HT1080 (cell line): ENCODE results near the gene SWSAP1. TPM values are rescaled to one million over a fixed set of nuclear protein-coding genes. Genes with fewer than 3 reads are reported as not detected.
"Not testable (repeated sequence)": the region's sequence is repeated elsewhere in the genome, so short reads cannot be mapped to it uniquely, and the experiment has no call there.

Experiments
- DNase-seq: peaks from one replicate; pipeline ENCODE4 v3.0.0-alpha.2; 2015; ENCODE audit warnings: low read depth
- total RNA-seq: library from RNA; depleted of rRNA; stranded (reverse); fragments of >200 nt; shearing (Covaris generic); gene quantifications from 2 replicates; pipeline ENCODE4 v1.2.3, GENCODE V29; 2014

The SWSAP1 gene
- total RNA-seq, 1 experiment from 2014 or later: 1.8 TPM

DNA sequence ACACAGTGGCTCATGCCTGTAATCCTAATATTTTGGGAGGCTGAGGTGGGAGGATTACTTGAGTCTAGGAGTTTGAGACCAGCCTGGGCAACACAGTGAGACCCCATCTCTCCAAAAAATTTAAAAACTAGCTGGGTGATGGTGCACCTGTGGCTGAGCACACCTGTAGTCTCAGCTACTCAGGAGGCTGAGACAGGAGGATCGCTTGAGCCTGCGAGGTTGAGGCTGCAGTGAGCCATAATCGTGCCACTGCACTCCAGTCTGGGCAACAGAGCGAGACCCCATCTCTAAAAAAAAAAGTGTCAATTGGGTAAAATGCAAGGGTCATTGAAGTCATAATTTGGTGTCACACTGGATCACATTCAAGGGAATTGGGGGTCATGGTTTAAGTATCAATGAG, 20.4 kb upstream of the SWSAP1 start:
- DNase-seq: not testable (repeated sequence)

GRCh38 chr19:11355160-11356073, 19.0 kb upstream of the SWSAP1 start, which contains the start of gene PLPPR2:
PLPPR2 (plus strand) TSS chr19:11355432; CDS start chr19:11357674, 2,242 bp downstream.
- no peak for DNase-seq

- DNase-seq: no peak
Observed at GRCh38 chr19:11356074-11356397, 18.4 kb upstream of the SWSAP1 start.

DNA sequence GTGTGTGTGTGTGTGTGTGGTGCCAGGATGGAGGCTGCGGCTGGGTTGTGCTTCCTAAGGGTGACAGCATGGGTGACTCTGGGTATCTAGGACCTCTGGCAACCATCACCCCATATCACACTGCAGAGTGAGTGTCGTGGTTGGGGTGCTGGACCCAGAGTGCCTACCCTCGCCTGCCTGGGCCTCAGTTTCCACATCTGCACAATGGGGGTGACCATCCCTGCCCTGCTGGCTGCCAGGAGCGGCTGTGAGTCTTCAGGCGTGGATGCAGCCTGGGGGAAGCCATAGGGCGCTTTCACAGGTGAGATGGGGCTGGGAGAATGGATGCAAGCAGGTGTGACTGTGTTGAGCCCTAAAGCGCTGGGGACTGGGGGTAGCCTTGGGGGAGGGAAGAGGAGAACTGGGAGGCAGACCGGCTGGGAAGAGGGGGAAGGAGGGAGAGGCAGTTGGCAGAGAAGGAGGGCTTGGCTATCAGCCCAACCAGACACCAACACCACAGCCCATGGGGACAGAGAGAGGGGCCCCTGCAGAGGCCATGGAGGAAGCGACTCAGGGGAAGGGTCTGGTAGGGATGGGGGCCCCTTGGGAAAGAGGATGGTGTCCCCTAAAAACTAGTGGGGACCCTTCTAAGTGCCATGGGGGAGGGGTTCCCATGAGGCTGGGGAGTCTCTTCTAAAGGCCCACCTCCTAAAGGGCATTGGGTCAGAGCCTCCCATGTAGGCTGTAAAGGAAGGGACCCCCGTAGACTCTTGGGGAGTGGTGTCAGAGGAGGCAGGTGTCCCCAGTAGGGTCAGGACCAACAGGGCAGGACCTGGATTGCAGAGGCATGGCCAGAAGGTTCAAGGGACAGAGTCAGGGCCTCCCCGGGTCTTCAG, 17.6 kb upstream of the SWSAP1 start:
- no peak for DNase-seq

- DNase-seq: no peak
Observed at GRCh38 chr19:11359421-11359820, 15.0 kb upstream of the SWSAP1 start.

GRCh38 chr19:11361037-11361770, 13.3 kb upstream of the SWSAP1 start:
- no peak for DNase-seq

- no peak for DNase-seq
Observed at GRCh38 chr19:11361771-11362731, 12.4 kb upstream of the SWSAP1 start.

GRCh38 chr19:11363881-11364280, 10.6 kb upstream of the SWSAP1 start:
- DNase-seq: no peak

- no peak for DNase-seq
Observed at GRCh38 chr19:11364296-11364904, 10.1 kb upstream of the SWSAP1 start.

GRCh38 chr19:11364935-11365334, 9.5 kb upstream of the SWSAP1 start:
- no peak for DNase-seq

- DNase-seq: no peak
Observed at GRCh38 chr19:11365557-11366117, 8.8 kb upstream of the SWSAP1 start.

DNA sequence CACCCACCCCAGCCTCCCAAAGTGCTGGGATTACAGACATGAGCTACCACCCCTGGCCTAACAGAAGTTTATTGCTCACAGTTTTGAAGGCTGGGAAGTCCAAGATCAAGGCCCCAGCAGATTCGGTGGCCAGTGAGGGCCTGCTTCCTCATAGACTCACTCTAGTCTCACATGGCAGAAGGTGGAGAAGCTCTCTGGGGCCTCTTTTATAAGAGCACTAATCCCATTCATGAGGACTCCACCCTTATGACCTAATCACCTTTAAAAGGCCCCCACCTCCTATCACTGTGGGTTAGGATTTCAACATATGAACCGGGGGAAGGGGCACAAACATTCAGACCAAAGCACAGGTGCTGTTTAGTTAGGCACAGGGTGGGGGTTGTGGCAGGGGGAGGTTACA, 6.9 kb upstream of the SWSAP1 start:
- no peak for DNase-seq

DNA sequence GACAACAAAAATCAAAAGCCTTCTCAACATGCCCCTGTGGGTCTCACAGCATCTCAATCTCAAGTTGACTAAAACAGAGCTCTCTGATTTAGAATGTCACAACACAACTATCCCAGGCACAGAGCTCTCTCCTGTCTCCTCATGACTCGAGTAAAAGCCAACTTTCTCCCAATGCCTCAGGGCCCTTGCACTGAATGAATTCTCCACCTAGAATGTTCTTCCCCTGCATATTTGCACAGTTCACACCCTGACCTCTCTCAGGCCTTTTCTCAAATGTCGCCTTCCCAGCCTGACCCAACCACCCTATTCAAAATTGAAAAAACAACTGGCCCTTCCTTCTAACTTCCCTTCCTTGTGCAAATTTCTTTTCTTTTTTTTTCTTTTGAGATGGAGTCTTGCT, 3.7 kb upstream of the SWSAP1 start:
- no peak for DNase-seq

- no peak for DNase-seq
Observed at GRCh38 chr19:11373166-11373884, 1.1 kb upstream of the SWSAP1 start.

DNA sequence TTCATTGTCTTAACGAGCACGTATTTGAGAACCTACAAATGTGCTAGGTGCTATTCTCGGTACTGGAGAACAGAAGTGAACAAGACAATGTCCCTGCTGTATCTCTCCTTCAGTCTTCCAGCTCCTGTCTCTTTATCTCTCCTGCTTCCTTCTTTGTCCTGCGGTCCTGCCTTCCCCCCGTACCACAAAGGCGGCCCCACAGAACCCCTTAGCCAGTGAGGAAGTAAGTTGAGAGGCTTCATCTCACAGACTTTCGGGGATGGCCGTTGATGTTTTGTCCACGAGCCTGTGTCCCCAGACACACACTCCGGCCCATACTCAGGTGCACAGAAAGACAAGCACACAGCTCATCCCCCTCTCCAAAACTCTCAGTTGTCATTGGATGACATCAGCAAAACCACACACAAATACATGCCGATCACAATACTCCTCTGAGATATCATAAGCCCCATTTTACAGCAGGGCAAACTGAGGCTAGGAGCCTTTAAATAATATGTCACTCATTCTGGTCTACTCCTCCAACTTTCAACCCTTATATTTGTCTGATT, 507 bp upstream of the SWSAP1 start:
- no peak for DNase-seq

GRCh38 chr19:11375143-11375948, 880 bp downstream of the SWSAP1 start:
- no peak for DNase-seq

DNA sequence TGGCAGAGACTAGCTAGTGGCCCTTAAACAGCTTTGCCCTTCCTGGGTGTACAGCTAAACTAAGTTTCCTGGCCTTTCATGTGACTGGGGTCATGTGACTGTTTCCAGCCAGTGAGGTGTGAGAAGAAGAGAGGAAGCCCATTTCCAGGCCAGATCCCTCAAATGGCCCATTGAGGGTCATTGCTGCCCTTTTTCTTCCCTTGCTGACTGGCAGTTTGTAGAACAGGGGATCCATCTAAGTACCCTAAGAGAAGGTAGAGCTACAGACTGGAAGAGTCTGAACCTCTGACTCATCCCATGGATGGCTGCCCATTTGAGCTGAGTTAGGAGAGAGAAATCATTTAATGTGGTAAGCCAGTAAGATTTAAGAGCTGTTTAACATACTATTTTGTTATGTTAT, 2.8 kb downstream of the SWSAP1 start:
- peak; percentile 73 for DNase-seq

- DNase-seq: no peak
Observed at GRCh38 chr19:11377756-11378155, 3.3 kb downstream of the SWSAP1 start.
